HG03460 (cell line): ENCODE data around the gene KRTAP5-1.
"Not testable (repeated sequence)": the region's sequence is repeated elsewhere in the genome, so short reads cannot be mapped to it uniquely, and the experiment has no call there.

Experiments used
- ATAC-seq: cut with Tn5 transposase; IDR thresholded peaks from one replicate; pipeline ENCODE4 v1.9.1; 2021; ENCODE audit not compliant: unreplicated experiment

Gene KRTAP5-1

DNA sequence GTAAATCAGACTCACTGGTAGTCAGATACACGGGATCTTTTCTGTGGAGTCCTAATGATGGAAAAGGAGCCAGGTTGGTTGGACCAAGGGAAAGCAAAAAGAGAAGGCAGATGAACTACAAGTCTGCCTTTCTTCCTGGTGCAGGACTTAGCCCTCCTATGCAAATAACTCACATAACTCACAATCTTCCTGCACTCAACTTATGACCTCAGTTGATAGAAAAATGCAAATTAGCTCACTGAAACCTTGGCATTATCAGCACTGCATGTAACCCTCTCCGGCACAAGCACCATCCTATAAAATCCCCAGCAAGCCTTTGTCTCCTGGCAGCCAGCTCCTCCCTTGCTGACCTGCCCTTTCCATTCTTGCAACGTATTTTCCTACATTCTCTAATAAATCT lies 16.6 kb upstream of the KRTAP5-1 start:
- not testable (repeated sequence) for ATAC-seq

DNA sequence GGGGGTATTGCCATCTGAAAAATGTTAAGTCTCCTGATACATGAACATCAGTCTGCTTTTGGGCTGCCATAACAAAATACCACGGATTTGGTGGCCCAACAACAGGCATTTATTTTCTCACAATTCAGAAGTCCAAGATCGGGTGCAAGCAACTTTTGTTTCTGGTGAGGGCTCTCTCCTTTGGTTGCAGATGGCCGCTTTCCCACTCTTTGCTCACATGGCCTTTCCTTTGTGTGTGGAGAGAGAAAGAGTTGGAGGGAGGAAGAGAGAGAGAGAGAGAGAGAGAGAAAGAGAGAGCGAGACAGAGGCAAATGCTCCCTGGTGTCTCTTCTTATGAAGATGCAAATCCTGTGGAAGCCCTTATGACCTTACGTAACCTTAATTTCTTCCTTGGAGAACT lies 15.5 kb upstream of the KRTAP5-1 start:
- no peak for ATAC-seq

DNA sequence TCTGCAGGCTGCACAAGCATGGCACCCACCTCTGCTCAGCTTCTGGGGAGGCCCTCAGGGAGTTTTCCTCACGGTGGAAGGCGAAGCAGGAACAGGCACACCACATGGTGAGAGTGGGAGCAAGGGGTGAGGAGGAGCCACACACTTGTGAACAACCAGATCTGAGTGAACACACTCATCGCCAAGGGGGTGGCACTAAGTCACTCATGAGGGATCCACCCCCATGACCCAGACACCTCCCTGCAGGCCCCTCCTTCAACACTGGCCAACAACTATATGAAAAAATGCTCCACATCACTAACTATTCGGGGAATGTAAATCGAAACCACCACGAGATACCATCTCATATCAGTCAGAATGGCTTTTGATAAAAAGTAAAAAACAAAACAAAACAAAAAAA lies 13.7 kb upstream of the KRTAP5-1 start:
- no peak for ATAC-seq

DNA sequence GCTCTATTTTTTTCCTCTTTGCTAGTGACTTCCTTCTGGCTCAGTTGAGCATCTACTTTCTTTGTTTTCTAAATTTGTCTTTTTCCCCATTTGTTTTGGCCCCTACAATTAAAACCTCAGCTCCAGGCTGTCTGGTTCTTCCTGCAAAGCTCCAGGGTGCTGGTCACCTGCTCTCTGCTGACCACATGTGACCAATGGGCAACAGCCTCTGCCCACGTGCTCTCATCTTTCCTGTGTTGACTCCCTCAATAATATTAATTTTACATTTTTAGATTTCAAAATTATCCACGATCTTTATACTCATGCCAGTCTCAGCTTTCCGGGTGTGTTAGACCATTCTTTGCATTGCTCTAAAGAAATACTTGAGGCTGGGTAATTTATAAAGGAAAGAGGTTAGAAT lies 13.3 kb upstream of the KRTAP5-1 start:
- ATAC-seq, result not testable (repeated sequence)

DNA sequence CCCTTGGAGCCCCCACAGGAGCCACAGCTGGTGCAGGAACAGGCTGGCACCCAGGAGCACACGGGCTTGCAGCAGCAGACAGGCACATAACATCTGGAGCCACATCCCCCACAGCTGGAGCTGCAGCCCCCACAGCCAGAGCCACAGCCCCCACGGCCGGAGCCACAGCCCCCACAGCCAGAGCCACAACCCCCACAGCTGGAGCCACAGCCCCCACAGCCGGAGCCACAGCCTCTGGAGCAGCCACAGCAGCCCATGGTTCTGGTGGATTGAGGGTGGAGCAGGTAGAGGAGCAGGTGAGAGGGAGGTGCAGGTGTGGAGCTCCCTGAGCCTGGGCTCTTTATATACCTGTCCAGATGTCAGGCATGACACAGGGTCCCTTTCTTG lies 12.9 kb upstream of the KRTAP5-1 start, which contains the start of gene KRTAP5-2:
Gene KRTAP5-2 (minus strand): TSS at position 301 of the 387 bp plus-strand sequence. CDS start 44 bp downstream, at position 257.
- ATAC-seq, result no peak

DNA sequence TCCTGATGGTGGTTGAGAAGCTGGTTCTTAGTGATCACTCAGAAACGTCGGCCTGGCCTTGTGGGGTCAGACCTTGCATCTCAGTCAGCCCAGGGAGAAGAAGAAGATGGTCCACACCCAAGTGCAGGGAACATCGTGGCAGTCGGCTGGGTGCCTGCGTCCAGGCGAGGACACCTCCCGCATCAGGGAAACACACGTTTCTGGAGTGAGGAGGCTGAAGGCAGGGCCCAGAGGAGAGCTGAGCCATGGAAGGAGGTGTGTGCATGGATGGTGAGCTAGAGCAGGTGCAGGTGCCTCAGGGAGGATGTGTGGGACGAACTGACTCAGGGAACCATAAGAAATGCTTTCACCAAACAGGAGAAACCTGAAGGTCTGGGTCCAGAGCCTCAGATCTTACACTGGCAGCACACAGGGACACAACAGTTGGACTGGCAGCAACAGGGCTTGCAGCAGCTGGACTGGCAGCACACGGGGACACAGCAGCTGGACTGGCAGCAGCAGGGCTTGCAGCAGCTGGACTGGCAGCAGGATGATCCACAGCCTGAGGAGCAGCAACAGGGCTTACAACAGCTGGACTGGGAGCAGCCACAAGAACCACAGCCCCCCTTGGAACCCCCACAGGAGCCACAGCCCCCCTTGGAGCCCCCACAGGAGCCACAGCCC lies 12.4 kb upstream of the KRTAP5-1 start:
- ATAC-seq, result no peak

DNA sequence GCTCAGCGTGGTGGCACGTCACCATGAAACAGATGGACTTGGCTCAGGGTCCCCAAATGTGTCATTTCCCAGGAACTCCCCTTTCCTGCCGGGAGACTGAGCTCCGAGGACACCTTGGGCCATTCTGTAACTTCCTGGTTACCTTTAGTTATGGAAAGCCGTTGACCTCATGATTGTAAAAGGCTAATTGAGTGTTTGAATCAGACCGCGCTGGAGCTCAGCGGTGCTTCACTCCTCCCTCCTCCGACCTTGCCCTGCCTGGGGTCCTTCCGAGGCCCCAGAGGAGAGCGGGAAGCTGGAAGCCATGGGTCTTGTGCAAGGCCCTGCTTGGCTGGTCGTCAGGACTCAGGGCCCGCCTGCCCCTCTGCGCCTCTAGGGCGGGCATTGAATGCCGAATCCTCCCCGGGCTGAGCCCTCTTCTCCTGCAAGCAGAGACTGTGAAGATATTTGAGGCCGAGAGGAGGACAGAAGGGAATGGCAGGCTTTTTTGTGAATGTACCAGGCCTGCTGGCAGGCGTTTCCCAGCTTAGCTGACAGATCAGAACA lies 11.6 kb upstream of the KRTAP5-1 start:
- ATAC-seq, result not testable (repeated sequence)

DNA sequence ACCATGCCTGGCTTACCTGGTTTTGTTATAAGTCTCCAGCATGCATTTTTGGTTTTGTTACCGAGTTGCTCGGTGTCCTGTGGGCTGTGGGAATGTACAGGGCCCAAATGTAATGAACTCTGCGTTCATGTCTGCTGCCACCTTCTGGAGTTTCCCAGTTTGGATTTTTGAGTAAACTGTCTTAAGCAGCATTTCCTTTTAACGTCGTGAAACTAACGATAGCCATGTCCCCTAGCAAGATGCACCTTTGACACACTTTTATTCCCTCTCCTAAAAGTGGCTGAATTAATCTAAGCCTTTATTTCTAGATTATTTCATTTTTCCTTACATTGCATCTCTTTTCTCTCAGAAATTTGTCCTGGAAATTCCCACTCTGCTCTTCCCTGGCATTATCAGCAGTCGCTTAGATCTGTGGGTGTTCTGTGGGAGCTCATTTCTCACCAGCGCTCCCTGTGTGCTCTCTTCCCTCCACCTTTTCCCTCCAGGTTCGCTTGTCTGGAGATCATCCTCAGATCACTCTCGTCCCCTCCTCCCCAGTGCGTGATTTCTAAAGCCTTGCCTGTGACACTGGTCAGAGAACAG lies 11.0 kb upstream of the KRTAP5-1 start:
- not testable (repeated sequence) for ATAC-seq

DNA sequence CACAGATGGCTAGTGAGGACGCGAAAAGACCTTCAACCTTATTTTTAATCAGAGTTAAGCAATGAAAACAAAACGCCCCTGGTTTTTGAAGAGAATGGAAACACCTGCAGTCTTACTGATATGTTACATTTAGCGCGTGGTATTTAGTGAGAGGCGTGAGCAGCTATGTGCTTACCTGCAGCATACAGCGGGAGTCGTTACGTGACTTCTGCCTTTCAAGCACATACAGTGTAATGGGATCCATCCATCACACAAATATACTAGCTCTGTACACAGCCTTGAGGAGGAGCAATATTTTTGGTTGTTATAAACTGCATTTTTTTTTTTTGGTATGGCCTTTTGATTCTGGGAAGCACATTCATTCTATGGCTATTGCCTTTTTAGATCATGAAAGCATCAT lies 7.5 kb upstream of the KRTAP5-1 start:
- ATAC-seq, result no peak

DNA sequence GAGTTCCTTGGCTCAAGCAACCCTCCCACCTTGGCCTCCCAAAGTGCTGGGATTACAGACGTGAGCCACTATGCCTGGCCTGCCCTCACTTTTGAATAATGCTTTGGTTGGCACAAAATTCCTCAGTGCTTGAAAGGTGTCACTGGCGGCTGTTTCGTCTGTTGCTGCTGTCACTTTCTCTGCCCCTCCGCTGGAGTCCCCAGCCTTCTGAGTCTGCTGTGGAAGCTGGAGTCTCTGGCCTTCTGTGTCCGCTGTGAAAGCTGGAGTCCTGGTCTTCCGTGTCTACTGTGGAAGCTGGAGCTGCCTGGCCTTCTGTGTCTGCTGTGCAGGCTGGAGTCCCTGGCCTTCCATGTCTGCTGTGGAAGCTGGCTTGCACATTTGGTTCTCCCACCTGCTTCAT lies 4.9 kb upstream of the KRTAP5-1 start:
- ATAC-seq, result no peak

DNA sequence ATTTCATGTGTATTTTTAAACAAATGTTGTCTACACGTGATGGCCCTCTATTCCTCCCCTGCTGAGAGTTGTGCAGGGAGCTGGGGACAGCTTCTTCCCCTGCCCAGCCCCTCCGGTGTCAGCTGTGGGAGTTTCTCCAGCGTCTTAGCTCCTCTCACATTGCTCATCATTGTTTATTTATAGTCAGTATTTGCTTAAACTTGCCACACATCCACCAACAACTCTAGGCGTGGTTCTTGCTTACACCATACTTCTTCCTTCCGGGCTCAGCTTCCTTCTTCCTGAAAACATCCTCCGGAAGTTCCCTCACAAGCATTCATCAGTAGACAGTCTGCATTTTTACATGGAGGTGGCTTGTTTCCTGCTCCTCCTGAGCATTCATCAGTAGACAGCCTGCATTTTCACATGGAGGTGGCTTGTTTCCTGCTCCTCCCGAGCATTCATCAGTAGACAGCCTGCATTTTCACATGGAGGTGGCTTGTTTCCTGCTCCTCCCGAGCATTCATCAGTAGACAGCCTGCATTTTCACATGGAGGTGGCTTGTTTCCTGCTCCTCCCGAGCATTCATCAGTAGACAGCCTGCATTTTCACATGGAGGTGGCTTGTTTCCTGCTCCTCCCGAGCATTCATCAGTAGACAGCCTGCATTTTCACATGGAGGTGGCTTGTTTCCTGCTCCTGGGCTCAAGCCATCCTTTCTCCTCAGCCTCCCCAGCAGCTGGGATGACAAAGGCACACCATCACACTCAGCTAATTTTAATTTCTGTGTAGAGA lies 4.3 kb upstream of the KRTAP5-1 start:
- not testable (repeated sequence) for ATAC-seq

DNA sequence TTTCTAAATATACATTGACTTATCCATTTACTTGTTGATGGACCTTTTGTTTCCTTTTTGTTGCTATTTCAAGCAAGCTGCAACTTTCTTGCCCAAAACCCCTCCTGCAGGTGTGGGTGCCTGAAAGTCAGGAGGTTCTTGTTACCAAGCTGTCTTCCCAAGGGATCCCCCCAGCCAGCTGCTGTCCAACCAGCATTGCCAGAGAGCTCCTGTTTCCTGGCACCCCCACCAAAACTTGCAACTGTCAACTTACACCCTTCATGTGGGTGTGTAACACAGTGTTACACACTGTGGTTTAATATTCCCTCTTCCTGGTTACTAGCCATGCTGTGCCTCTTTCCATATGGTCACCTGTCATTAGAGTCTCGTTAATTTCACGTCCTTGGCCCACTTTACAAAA lies 1.6 kb upstream of the KRTAP5-1 start:
- ATAC-seq, result no peak

DNA sequence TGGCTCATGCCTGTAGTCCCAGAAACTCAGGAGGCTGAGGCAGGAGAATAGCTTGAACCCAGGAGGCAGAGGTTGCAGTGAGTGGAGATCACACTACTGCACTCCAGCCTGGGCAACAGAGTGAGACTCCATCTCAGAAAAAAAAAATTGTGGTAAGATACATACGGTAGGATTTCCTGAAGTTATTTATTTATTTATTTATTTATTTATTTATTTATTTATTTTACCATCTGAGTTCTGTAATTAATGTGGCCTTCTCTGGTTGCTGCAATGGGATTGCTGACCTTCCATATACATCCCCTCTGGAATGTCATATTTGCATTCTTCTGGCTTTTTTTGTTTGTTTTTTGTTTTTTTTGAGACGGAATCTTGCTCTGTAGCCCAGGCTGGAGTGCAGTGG lies 2.2 kb downstream of the KRTAP5-1 start:
- not testable (repeated sequence) for ATAC-seq

DNA sequence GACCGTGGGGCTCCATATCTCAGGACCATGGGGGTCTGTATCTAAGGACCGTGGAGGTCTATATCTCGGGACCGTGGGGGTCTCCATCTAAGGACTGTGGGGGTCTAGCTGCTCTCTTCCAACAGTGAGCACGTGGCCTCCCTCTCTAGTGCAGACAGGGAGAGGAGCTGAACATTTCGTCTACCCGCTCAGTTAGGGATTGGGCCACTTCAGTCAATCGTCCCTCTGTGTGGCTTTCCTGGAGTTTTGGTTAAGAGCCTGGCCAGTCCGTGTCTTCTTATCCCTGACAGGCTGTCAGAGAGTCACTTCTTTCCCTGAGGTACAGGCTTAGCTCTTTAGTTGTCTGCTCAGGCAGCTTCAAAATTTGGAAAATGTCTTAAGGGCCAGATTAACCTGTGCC lies 3.1 kb downstream of the KRTAP5-1 start:
- no peak for ATAC-seq

DNA sequence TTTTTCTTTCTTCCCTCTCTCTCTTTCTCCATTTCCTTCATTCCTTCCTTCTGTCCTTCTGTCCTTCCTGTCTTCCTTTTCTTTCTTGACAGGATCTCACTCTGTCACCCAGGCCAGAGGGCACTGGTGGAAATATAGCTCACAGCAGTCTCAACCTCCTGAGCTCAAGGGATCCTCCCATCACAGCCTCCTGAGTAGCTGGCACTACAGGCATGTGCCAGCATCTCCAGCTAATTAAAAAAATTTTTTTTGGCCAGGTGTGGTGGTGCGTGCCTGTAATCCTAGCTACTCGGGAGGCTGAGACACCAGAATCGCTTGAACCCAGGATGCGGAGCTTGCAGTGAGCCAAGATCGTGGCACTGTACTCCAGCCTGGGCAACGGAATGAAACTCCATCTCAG lies 8.3 kb downstream of the KRTAP5-1 start:
- ATAC-seq, result no peak

DNA sequence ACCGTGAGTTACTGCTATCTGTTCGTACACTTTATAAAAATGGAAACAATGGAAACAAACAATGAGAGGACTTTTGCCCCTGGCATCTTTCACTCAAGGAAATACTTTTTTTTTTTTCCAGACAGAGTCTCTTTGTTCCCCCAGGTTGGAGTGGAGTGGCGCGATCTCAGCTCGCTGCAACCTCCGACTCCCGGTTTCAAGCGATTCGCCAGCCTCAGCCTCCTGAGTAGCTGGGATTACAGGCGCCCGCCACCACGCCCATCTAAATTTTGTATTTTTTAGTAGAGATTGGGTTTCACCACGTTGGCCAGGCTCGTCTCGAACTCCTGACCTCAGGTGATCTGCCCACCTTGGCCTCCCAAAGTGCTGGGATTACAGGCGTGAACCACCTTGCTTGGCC lies 9.3 kb downstream of the KRTAP5-1 start:
- not testable (repeated sequence) for ATAC-seq

DNA sequence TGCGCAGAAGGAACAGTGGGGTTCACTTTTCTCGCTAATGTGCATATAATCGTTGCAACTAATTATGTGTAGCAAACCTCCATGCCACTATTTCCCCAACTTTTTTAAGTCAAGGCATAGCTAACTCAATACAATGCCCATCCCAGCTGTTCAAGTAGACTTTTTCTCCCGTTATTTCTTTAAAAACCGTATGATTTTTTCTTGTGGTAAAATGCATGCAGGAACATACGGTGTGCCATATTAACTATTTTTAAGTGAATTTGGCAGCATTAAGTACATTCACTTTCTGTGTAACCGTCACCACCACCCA lies 10.2 kb downstream of the KRTAP5-1 start:
- no peak for ATAC-seq

DNA sequence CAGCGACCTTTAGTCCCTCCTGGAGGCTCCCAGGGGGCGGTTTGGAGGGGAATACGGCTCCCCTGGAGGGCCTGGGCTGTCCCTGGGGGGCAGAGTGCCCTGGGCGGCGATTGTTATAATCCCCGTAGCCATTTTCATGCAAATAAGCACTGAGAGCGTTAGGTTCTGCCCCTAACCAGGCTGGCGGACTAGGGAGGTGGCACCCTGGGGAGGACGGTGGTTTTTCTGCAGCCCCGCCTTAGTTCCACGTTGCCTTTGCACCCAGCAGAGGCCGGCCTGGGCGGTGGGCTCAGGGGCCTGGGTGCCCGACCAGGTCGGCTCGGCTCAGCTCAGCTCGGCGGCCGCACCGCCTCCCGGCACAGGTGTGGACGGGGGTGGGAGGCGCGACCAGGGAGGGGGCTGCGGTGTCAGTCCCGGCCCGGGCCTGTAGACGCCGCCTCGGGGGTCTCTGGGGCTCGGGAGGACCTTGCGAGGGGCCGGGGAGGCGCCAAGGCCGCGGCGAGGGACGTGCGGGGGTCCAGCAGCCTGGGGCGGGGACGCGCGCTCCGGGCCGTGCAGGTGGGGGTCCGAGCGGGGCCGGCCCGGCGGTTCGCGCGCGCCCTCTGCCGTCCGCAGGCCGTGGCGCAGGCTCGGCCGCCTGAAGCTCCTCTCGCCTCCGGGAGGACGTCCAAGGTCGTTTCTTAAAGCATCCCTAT lies 10.7 kb downstream of the KRTAP5-1 start:
- no peak for ATAC-seq

DNA sequence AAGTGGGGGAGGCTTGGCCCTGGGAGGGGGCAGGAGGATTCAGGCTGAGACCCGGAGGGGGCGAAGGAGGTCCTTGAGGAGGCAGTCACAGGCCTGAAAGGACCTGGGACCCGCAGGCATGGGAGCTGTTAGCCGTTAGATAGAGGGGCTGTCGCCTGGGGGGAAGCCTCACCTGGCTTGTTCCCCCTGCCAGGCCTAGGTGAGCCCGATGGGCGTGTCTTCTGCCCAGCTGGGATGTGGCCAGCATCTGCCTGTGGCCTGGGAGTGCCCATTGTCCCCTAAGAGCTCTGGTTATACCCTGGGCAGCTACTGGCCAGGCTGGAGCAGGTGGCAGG lies 11.2 kb downstream of the KRTAP5-1 start:
- no peak for ATAC-seq

DNA sequence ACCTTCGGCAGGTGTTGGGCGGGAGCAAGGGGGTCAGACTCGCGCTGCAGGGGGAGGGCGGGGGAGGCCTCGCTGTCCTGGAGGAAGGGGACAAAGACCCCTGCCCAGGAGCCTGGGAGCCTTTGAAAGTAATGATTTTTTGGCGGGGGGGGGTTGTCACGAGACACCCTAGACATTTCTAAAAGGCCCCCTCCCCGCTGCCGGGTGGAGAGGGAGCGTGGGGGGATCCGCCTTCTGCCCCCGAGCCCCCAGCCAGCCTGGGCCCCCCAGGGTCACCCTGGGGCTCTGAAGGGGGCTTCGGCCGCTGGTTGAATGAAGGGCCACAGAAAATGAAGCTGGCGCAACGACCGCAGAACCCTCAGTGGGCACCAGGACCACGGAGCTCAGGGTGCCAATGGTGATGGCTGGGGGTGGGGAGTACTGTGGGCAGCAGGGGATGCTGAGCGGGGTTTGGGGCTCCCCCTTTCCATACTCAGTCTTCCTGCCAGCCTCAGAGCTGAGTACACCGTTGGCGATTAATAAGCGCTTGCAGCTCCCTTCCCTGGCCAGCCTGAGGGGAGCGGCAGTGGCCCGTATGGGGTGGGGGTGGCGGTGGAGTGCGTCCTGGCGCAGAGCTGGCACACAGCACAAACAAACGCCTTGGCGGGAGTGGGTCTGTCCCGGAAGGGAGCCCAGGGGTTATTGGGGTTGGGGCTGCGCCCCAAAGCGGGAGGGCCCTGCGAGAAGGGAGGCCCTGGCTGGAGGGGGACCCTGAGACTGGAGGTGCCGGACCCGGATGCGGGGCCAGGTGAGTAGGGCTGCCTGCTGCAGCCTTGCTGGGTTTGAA lies 11.8 kb downstream of the KRTAP5-1 start:
- ATAC-seq, result no peak
